IPS DF 4.7 (cell line): ENCODE data around the gene TGM5.

Source experiments
- DNase-seq: peaks from one replicate; pipeline ENCODE4 v3.0.0-alpha.2; 2013; ENCODE audit warnings: low spot score; ENCODE audit errors: extremely low read depth

The TGM5 gene

DNA sequence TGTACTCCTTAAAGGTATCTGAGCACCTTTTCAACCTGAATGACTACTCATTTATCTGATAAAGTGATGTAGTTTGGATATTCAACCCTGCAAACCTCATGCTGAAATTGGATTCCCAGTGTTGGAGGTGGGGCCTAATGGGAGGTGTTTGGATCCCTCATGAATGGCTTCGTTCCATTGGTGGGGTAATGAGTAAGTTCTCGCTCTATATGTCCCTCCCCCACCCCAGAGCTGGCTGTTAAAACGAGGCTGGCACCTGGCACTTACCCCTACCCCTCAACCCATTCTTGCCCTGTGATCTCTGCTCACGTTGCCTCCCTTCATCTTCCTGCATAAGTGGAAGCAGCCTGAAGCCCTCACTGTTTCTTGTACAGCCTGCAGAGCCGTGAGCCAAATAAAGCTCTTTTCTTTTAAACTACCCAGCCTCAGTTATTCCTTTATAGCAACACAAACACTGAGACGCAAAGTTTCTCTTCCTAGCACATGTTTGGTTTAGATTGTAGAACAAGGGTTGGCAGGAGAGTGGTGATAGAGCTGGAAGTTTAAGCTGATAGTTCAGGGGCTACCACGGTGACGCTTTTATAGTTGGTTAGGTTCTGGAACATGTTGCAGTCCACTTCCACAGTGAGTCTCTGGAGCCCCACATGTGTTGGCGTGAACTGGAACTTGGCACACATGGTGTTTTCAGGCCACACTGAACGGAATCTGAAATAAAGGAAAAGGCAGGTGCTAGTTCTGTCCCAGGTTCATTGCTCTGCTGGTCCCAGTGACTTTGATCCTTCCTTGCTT lies 69.8 kb downstream of the TGM5 start:
- DNase-seq = no peak

DNA sequence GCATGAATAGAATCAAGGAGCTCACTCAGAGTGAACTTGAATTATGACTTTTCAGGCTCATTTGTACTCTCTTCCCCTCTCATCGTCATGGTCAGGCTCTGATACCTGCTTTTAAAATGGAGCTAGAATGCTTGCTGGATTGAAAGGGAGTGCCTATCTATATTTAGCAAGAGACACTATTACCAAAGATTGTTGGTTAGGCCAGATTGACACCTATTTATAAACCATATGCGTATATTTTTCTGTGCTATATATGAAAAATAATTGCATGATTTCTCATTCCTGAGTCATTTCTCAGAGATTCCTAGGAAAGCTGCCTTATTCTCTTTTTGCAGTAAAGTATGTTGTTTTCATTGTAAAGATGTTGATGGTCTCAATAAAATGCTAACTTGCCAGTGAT lies 71.9 kb downstream of the TGM5 start:
- no peak for DNase-seq

DNA sequence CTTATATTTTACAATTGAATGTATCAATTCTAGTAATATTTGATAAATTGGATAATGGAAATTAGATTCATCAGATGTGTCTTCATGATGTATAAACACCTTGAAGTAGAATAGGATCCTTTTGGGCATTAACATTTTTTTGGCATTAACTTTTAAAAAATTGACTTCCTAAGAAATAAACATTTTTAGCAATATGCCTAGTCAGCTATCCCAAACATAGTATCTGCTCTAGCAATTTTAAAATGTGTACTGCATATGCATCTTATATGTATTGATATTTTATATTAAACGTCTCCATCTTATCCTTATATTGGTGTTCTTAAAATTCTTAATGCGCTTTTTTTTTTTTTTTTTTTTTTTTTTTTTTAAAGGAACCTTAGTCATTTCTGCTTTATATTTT lies 73.0 kb downstream of the TGM5 start:
- no peak for DNase-seq

DNA sequence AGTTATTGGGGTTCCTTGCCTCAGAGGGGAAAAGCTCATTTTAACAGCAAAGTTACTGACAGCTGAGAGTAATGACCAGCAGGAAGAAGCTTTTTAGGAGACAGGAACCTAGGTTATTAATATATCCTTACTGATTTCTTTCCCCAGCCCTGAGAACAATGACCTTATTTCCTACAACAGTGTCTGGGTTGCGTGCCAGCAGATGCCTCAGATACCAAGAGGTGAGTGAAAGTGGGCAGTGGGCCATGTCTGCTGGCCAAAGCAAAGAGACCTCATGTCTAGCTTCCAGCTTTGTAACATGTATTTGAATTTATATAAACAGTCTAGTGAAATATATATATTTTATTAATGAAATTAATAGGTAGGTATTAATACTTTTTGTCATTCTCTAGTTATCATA lies 76.5 kb downstream of the TGM5 start:
- no peak for DNase-seq

GRCh38 chr15:43189296-43189695 lies 77.4 kb downstream of the TGM5 start:
- DNase-seq = no peak

GRCh38 chr15:43187544-43188155 lies 79.1 kb downstream of the TGM5 start:
- no peak for DNase-seq

- DNase-seq = no peak
Observed at GRCh38 chr15:43186003-43186353, 80.8 kb downstream of the TGM5 start.

DNA sequence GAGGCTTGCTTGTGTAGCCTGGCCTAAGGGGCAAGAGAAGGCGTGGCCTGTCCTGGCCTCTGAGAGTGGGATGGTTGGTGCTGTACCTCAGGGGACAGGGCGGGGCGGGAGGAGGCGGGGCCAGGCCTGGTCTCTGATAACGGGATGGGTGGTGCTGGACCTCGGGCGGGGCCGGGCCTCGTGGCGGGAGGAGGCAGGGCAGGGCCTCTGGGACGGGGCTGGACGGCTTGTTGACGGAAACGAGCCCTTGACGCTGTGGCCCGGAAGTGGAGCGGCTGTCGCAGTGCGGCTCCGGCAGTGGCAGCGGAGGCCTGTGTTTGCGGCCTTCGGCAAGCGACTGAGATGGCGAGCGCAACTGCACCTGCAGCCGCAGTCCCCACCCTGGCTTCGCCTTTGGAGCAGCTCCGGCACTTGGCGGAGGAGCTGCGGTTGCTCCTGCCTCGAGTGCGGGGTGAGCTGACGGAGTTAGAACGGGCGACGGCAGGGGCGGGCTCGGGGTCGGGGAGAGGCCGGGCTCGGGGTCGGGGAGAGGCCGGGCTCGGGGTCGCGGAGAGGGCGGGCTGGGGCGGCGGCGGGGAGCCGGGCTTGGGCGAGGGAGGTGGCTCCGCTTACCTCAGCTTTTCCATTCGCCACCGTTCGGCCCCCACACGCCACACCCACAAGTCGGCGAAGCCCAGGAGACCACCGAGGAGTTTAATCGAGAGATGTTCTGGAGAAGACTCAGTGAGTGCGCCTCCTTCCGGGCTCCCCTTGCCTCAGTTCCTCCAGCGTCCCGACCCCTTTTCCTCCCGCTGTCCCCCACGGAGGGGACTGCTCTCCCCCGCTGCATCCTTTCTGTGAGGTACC lies 81.3 kb downstream of the TGM5 start, which contains the start of gene CCNDBP1:
CCNDBP1 (plus strand) TSS at position 247 of the 846 bp plus-strand sequence; CDS start at position 343, 96 bp downstream.
- DNase-seq = peak; percentile 72

- DNase-seq = no peak
Observed at GRCh38 chr15:43184407-43185124, 82.2 kb downstream of the TGM5 start.

- no peak for DNase-seq
Observed at GRCh38 chr15:43183270-43183669, 83.5 kb downstream of the TGM5 start.
